ENCODE measurements around the gene IL3.

The IL3 gene

DNA sequence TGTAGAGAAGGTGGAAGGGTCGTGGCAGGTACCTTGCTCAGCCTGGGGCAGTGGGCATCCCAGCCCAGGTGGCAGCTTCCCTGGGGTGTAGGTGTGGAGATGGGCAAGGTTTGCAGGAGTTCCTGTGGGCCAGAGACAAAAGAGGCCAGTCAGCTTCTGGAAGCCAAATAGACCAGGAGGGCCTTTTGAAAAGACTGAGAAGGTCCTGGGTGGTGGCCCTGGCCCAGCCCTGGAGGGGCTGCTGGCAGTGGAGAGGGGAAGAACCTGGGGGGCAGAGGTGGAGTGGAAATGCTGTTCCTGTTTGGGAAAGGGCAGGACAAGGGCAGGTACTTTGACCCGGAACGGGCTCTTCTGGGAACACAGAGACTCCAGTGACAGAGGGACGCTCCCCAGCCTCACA is 7.0 kb upstream of the IL3 start:
- no peak for DNase-seq (ENCODE audit: low read depth)
- H3K4me3 ChIP-seq (ENCODE audit: low read depth, low read length) = no peak overlapping the region
- TF ChIP-seq, protein P1, sequence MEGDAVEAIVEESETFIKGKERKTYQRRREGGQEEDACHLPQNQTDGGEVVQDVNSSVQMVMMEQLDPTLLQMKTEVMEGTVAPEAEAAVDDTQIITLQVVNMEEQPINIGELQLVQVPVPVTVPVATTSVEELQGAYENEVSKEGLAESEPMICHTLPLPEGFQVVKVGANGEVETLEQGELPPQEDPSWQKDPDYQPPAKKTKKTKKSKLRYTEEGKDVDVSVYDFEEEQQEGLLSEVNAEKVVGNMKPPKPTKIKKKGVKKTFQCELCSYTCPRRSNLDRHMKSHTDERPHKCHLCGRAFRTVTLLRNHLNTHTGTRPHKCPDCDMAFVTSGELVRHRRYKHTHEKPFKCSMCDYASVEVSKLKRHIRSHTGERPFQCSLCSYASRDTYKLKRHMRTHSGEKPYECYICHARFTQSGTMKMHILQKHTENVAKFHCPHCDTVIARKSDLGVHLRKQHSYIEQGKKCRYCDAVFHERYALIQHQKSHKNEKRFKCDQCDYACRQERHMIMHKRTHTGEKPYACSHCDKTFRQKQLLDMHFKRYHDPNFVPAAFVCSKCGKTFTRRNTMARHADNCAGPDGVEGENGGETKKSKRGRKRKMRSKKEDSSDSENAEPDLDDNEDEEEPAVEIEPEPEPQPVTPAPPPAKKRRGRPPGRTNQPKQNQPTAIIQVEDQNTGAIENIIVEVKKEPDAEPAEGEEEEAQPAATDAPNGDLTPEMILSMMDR (IDR thresholded peaks at IDR 0.05; ENCODE audit: low read depth, low read length, missing control alignments) = no peak

GRCh38 chr5:132054031-132054696 is 6.3 kb upstream of the IL3 start:
- TF ChIP-seq, protein P1 (IDR thresholded peaks at IDR 0.05; ENCODE audit: low read depth, low read length, missing control alignments) = no peak
- no peak overlapping the region for H3K4me3 ChIP-seq (ENCODE audit: low read depth, low read length)
- no peak for DNase-seq (ENCODE audit: low read depth)

GRCh38 chr5:132054697-132055440 is 5.6 kb upstream of the IL3 start:
- TF ChIP-seq, protein P1 (IDR thresholded peaks at IDR 0.05; ENCODE audit: low read depth, low read length, missing control alignments) = no peak
- no peak for DNase-seq (ENCODE audit: low read depth)
- no peak overlapping the region for H3K4me3 ChIP-seq (ENCODE audit: low read depth, low read length)

GRCh38 chr5:132055441-132055807 is 5.0 kb upstream of the IL3 start:
- H3K4me3 ChIP-seq (ENCODE audit: low read depth, low read length) = no peak overlapping the region
- no peak for DNase-seq (ENCODE audit: low read depth)
- TF ChIP-seq, protein P1 (IDR thresholded peaks at IDR 0.05; ENCODE audit: low read depth, low read length, missing control alignments) = no peak

DNA sequence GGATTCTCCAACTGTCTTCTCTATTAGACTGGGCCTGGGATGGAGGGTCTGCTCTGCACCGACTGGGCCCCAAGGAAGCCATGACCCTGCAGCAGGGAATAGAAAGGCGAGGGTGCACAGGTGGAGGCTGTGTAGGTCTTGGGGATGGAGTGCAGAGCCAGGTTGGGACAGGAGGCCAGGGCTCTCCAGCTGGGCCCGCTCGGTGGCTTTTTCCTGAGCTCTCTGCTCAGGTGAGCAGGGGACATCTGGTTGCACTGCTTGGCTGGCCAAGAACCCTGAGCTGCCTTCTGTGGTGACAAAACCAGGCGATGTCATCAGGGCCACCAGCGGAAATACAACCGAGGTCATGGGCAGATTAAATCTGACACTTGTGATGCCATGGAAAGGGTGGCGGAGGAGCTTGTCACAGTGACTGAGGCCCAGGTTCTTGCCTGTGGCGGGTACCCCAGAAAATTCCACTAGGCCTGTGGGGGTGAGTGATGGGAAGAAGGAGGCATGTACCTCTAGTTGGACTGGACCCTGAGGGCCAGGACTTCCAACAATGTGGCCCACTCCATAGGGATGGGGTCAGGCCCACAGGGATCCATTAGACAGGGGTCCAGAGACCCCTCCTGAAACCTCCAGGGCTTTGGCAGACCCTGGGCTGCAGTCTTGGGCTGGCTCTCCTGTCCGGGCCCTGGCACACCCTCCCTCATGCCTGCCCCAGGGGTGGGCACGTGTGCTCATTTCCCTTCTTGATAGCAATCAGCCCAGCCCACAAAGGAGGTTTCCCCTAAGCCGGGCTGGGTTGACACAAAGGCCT is 4.4 kb upstream of the IL3 start:
- TF ChIP-seq, protein P1 (IDR thresholded peaks at IDR 0.05; ENCODE audit: low read depth, low read length, missing control alignments) = no peak
- no peak for DNase-seq (ENCODE audit: low read depth)

DNA sequence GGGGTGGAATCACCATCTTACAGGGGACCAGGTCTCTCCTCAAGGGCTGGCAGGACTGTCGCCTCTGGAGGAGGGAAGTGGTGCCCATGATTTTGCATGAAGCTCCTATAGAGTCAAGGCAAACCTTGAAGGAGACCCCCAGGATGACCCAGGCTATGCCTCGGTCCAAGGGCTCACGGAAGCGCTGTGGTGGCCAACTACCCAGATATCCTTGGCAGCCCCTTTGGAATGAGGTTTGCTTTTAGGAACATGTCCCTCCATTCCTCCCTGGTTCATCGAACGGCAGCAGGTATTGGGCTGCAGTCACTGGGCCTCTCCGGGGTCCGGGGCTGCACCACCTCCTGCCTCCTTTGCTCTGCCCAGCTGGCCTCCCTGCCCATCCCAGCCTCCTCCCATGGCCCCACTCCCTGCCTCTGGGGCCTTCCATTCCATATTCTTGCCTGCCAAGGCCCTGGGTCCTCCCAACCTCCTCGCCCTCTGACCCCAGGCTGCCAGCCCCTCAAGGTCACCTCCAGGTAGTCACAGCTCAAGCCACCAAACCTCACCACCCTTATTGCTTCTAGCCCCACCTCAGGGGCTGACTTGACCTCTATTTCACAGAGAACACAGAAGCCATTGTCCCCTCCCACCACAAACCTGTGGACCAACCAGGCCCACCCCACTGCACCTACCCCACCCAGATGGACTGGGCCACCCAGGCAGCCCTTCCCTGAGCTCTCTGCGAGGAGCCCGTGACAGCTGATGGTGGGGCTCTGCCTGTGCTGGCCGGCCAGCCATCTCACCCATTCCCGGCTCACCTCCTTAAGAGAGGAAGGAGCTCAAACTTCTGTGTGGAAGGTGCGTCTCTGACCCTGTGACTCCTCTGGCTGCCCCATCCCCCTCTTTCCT is 3.6 kb upstream of the IL3 start:
- TF ChIP-seq, protein P1 (IDR thresholded peaks at IDR 0.05; ENCODE audit: low read depth, low read length, missing control alignments) = no peak
- no peak for DNase-seq (ENCODE audit: low read depth)
- no peak overlapping the region for H3K4me3 ChIP-seq (ENCODE audit: low read depth, low read length)

More for the DNA sequence above, 4.4 kb upstream of the IL3 start:
- no peak overlapping the region for H3K4me3 ChIP-seq (ENCODE audit: low read depth, low read length)

Measured in GM12864 (cell line).